H1 (cell line): Measurements from ENCODE around the gene GTF2F1. TPM values are rescaled to one million over a fixed set of nuclear protein-coding genes. Genes with fewer than 3 reads are reported as not detected.

Experiments
- CREB1 ChIP-seq: IDR thresholded peaks from 2 replicates; pipeline ENCODE4 v1.6.1; 2012; ENCODE audit warnings: inconsistent platforms
- EZH2 ChIP-seq: fragments of 200-600 bp; sonication (generic); IDR thresholded peaks from 2 replicates; pipeline ENCODE4 v1.7.1; 2012; ENCODE audit warnings: low read depth, mild to moderate bottlenecking, moderate library complexity, low read length, inconsistent platforms; ENCODE audit not compliant: severe bottlenecking
- SIRT6 ChIP-seq: IDR thresholded peaks from one replicate; pipeline ENCODE4 v1.7.1; 2012; ENCODE audit warnings: low read length, inconsistent platforms
- polyA plus RNA-seq, 7 experiments: library from polyadenylated mRNA; depleted of rRNA in 3 of 7; stranded (reverse) in 5 of 7; unstranded in 2 of 7; fragments of >200 nt in 5 of 7; fragments of 200-250 nt in 2 of 7; gene quantifications; 1 replicate in 5 of 7; 2 replicates in 1 of 7; 4 replicates in 1 of 7; pipeline versions ENCODE4 v1.2.1 to v1.2.3, GENCODE V29; 2011 to 2013; ENCODE audit warnings: missing spikeins in 2 of 7, mixed read lengths in 2 of 7
- total RNA-seq: library from RNA; stranded (reverse); fragmentation: NEBNext Ultra II Directional; extraction: Animal tissue kit (Norgen Biotek cat#: 25700); gene quantifications from 2 replicates; pipeline ENCODE4 v1.2.1, GENCODE V29; 2021
- TF ChIP-seq, protein P1 (sequence below): fragments of 300-600 bp; sonication (generic); IDR thresholded peaks from 2 replicates; pipeline ENCODE4 v1.7.1; 2012; ENCODE audit warnings: low read length, moderate library complexity, mild to moderate bottlenecking, inconsistent platforms; ENCODE audit not compliant: insufficient replicate concordance
- TF ChIP-seq, protein P2 (sequence below): IDR thresholded peaks from 2 replicates; pipeline ENCODE4 v1.6.1; 2011; ENCODE audit warnings: low read depth, mild to moderate bottlenecking, low read length; ENCODE audit not compliant: insufficient read depth

The GTF2F1 gene
- total and polyA plus RNA-seq, 2 of the 8 experiments (the other 6 are each of a cell fraction or from before 2014, with no cell fraction given) = 29.3 to 56.3 TPM

DNA sequence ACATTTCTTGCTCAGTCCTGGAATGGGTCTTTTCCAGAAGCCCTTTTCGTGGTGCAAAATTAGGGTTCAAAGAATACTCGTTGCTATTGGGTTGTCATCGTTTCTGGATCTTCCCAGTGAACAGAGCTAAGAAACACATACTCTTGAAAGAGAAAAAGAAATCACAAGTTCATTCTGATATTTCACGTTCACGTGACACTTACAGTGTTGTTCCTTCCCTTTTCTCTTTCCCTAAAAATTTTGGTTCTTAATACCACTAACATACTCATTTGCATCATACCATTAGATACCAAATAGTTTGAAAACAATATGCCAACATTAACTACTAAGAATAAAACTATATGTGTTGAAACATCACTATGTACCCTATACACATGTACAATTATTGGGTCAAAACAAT, 13.4 kb upstream of the GTF2F1 start (continued):
- TF ChIP-seq, protein P1, sequence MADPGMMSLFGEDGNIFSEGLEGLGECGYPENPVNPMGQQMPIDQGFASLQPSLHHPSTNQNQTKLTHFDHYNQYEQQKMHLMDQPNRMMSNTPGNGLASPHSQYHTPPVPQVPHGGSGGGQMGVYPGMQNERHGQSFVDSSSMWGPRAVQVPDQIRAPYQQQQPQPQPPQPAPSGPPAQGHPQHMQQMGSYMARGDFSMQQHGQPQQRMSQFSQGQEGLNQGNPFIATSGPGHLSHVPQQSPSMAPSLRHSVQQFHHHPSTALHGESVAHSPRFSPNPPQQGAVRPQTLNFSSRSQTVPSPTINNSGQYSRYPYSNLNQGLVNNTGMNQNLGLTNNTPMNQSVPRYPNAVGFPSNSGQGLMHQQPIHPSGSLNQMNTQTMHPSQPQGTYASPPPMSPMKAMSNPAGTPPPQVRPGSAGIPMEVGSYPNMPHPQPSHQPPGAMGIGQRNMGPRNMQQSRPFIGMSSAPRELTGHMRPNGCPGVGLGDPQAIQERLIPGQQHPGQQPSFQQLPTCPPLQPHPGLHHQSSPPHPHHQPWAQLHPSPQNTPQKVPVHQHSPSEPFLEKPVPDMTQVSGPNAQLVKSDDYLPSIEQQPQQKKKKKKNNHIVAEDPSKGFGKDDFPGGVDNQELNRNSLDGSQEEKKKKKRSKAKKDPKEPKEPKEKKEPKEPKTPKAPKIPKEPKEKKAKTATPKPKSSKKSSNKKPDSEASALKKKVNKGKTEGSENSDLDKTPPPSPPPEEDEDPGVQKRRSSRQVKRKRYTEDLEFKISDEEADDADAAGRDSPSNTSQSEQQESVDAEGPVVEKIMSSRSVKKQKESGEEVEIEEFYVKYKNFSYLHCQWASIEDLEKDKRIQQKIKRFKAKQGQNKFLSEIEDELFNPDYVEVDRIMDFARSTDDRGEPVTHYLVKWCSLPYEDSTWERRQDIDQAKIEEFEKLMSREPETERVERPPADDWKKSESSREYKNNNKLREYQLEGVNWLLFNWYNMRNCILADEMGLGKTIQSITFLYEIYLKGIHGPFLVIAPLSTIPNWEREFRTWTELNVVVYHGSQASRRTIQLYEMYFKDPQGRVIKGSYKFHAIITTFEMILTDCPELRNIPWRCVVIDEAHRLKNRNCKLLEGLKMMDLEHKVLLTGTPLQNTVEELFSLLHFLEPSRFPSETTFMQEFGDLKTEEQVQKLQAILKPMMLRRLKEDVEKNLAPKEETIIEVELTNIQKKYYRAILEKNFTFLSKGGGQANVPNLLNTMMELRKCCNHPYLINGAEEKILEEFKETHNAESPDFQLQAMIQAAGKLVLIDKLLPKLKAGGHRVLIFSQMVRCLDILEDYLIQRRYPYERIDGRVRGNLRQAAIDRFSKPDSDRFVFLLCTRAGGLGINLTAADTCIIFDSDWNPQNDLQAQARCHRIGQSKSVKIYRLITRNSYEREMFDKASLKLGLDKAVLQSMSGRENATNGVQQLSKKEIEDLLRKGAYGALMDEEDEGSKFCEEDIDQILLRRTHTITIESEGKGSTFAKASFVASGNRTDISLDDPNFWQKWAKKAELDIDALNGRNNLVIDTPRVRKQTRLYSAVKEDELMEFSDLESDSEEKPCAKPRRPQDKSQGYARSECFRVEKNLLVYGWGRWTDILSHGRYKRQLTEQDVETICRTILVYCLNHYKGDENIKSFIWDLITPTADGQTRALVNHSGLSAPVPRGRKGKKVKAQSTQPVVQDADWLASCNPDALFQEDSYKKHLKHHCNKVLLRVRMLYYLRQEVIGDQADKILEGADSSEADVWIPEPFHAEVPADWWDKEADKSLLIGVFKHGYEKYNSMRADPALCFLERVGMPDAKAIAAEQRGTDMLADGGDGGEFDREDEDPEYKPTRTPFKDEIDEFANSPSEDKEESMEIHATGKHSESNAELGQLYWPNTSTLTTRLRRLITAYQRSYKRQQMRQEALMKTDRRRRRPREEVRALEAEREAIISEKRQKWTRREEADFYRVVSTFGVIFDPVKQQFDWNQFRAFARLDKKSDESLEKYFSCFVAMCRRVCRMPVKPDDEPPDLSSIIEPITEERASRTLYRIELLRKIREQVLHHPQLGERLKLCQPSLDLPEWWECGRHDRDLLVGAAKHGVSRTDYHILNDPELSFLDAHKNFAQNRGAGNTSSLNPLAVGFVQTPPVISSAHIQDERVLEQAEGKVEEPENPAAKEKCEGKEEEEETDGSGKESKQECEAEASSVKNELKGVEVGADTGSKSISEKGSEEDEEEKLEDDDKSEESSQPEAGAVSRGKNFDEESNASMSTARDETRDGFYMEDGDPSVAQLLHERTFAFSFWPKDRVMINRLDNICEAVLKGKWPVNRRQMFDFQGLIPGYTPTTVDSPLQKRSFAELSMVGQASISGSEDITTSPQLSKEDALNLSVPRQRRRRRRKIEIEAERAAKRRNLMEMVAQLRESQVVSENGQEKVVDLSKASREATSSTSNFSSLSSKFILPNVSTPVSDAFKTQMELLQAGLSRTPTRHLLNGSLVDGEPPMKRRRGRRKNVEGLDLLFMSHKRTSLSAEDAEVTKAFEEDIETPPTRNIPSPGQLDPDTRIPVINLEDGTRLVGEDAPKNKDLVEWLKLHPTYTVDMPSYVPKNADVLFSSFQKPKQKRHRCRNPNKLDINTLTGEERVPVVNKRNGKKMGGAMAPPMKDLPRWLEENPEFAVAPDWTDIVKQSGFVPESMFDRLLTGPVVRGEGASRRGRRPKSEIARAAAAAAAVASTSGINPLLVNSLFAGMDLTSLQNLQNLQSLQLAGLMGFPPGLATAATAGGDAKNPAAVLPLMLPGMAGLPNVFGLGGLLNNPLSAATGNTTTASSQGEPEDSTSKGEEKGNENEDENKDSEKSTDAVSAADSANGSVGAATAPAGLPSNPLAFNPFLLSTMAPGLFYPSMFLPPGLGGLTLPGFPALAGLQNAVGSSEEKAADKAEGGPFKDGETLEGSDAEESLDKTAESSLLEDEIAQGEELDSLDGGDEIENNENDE = no peak
- TF ChIP-seq CREB1 (no peak), SIRT6 (no peak), EZH2 (no peak)
- TF ChIP-seq, protein P2, sequence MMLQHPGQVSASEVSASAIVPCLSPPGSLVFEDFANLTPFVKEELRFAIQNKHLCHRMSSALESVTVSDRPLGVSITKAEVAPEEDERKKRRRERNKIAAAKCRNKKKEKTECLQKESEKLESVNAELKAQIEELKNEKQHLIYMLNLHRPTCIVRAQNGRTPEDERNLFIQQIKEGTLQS = no peak
- TF ChIP-seq, all 59 proteins: peak for 0
